Esophagus muscularis mucosa (tissue), 4 donors: ENCODE results near the gene SERPINA1. TPM values are rescaled to one million over a fixed set of nuclear protein-coding genes. Genes with fewer than 3 reads are reported as not detected.

ENCODE experiments used
- DNase-seq: peaks from one replicate; pipeline ENCODE4 v3.0.0-alpha.2; 2017; ENCODE audit errors: extremely low spot score
- H3K27ac ChIP-seq, 4 donors: fragments of 200-600 bp; sonication (generic); replicated peaks in 1 of 4; 1 replicate in 3 of 4; 2 replicates in 1 of 4; pipeline ENCODE4 v1.5.1; 2016 to 2019; ENCODE audit warnings: mild to moderate bottlenecking in 1 of 4
- H3K27me3 ChIP-seq, 4 donors: fragments of 200-600 bp; sonication (generic); one replicate each; pipeline versions ENCODE4 v1.5.1 to v1.6.0; 2016 to 2019
- H3K36me3 ChIP-seq, 4 donors: fragments of 200-600 bp; sonication (generic); one replicate each; pipeline ENCODE4 v1.5.1; 2016 to 2019
- H3K4me1 ChIP-seq, 4 donors: fragments of 200-600 bp; sonication (generic); one replicate each; pipeline ENCODE4 v1.5.1; 2016 to 2019
- H3K4me3 ChIP-seq, 4 donors: fragments of 200-600 bp; sonication (generic); 1 replicate in 2 of 4; 2 replicates in 2 of 4; pipeline ENCODE4 v1.5.1; 2016 to 2019; ENCODE audit warnings: mild to moderate bottlenecking in 4 of 4, moderate library complexity in 1 of 4
- H3K9me3 ChIP-seq, 4 donors: fragments of 200-600 bp; sonication (generic); 1 replicate in 3 of 4; 2 replicates in 1 of 4; pipeline ENCODE4 v1.5.1; 2016 to 2019
- EP300 ChIP-seq: sonication (generic); formaldehyde crosslinking; IDR thresholded peaks from one replicate; pipeline ENCODE4 v1.6.1; 2017; ENCODE audit warnings: antibody characterized with exemption
- POLR2A ChIP-seq: fragments of 450-650 bp; IDR thresholded peaks from one replicate; pipeline ENCODE4 v1.6.1; 2017; ENCODE audit warnings: antibody characterized with exemption, moderate library complexity, mild to moderate bottlenecking, low read depth
- POLR2AphosphoS5 ChIP-seq, 2 donors: sonication (generic); formaldehyde crosslinking; IDR thresholded peaks; one replicate each; pipeline ENCODE4 v1.6.1; 2017; ENCODE audit warnings: antibody characterized with exemption in 2 of 2
- WGBS: methylation state at CpG from one replicate; pipeline ENCODE4 v1.1.5; 2018; 5-methylcytosine and 5-hydroxymethylcytosine counted together
- intact Hi-C: fragments of 100-400 bp; cut with DNase I; formaldehyde crosslinking; loops from one replicate; pipeline ENCODE4 v1.15.1; 2023
- total RNA-seq, 4 donors: library from RNA; depleted of rRNA; stranded (reverse); fragments of >200 nt; gene quantifications; one replicate each; pipeline versions ENCODE4 v1.1.0 to v1.2.1, GENCODE V29; 2016
- TF ChIP-seq, protein P1 (sequence below), 3 experiments: fragments of 200-600 bp in 2 of 3; fragments of 450-650 bp in 1 of 3; sonication (generic) in 2 of 3; IDR thresholded peaks; one replicate each; pipeline ENCODE4 v1.5.1; 2017 to 2019; ENCODE audit warnings: antibody characterized with exemption in 3 of 3, mild to moderate bottlenecking in 2 of 3, moderate library complexity in 1 of 3

Gene SERPINA1
- total RNA-seq, 4 donors from 2014 or later, result 1.7 to 20.2 (median 2.2) TPM

GRCh38 chr14:94378527-94379290, 9.7 kb downstream of the SERPINA1 start:
- Histone ChIP-seq H3K27me3 (no peaks in the 10 kb centered on the region), H3K27ac (no peak overlapping the region), H3K4me1 (no peaks in the 10 kb centered on the region), H3K4me3 (no peak overlapping the region), H3K36me3 (no peaks in the 10 kb centered on the region), H3K9me3 (no peaks in the 10 kb centered on the region)
- TF ChIP-seq, protein P1, sequence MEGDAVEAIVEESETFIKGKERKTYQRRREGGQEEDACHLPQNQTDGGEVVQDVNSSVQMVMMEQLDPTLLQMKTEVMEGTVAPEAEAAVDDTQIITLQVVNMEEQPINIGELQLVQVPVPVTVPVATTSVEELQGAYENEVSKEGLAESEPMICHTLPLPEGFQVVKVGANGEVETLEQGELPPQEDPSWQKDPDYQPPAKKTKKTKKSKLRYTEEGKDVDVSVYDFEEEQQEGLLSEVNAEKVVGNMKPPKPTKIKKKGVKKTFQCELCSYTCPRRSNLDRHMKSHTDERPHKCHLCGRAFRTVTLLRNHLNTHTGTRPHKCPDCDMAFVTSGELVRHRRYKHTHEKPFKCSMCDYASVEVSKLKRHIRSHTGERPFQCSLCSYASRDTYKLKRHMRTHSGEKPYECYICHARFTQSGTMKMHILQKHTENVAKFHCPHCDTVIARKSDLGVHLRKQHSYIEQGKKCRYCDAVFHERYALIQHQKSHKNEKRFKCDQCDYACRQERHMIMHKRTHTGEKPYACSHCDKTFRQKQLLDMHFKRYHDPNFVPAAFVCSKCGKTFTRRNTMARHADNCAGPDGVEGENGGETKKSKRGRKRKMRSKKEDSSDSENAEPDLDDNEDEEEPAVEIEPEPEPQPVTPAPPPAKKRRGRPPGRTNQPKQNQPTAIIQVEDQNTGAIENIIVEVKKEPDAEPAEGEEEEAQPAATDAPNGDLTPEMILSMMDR (IDR thresholded peaks at IDR 0.05), result no peak
- no peak for TF ChIP-seq EP300
- TF ChIP-seq POLR2A, result no peak
- no peak for TF ChIP-seq POLR2AphosphoS5 (IDR thresholded peaks at IDR 0.05)
- intact Hi-C loops, result no loop called here
- WGBS, result 82% methylated on average over 15 of the region's 17 CpGs
- no peak for DNase-seq

GRCh38 chr14:94377866-94378470, 10.4 kb downstream of the SERPINA1 start:
- H3K36me3 ChIP-seq, result no peaks in the 10 kb centered on the region
- H3K4me1 ChIP-seq, result no peaks in the 10 kb centered on the region
- no peaks in the 10 kb centered on the region for H3K27me3 ChIP-seq
- TF ChIP-seq EP300 (no peak), POLR2AphosphoS5 (IDR thresholded peaks at IDR 0.05) (no peak), POLR2A (no peak)
- TF ChIP-seq, protein P1 (IDR thresholded peaks at IDR 0.05), result no peak
- H3K9me3 ChIP-seq, result no peaks in the 10 kb centered on the region
- no peak for DNase-seq
- 93% methylated on average over 6 of the region's 6 CpGs for WGBS
- no peak overlapping the region for H3K27ac ChIP-seq
- no peak overlapping the region for H3K4me3 ChIP-seq
- intact Hi-C loops, result no loop called here

DNA sequence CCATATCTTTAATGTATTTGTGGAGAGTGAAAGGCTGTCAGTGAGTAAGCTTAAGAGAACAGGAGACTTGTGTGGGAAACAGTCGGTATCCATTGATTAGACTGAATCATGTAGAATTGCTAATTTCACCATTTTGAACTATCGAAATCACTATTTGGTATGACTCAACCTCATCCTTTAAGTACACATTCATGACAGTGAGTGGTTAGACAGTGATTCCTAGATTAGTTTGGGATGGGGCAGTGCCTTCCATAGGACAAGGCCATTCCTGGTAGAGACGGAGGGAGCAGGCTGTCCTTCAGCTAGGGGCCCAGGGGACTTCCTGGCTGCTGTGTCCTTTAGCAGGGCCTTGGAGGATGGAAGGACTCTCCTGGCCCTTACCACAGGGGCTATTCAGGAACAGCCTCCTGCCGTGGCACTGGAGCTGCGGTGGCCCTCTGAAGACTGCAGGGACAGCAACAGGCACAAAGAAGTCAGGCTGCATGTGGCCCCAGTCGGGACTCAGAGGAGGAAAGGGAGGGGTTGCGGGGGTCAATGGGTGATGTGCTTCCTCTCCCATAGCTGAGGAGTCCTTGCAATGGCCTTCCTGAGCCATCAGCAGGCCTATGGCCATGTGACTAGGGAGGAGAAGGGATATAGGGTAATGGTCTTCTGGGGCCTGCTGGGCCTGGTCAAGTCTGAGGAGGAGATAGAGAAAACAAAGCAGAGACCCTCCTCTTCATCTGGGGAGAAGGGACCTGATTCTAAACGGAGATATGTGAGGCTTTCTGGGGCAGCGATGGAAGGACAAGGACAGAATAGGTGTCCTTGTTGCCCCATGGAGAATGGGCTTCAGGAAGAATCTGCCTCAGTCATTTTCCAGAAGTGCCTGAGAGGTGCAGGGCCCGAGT, 11.2 kb downstream of the SERPINA1 start:
- intact Hi-C loops, result no loop called here
- Histone ChIP-seq H3K4me3 (no peak overlapping the region), H3K9me3 (no peaks in the 10 kb centered on the region), H3K4me1 (no peaks in the 10 kb centered on the region), H3K27ac (no peak overlapping the region), H3K36me3 (no peaks in the 10 kb centered on the region), H3K27me3 (no peaks in the 10 kb centered on the region)
- no peak for TF ChIP-seq POLR2AphosphoS5 (IDR thresholded peaks at IDR 0.05)
- TF ChIP-seq, protein P1 (IDR thresholded peaks at IDR 0.05), result no peak
- TF ChIP-seq POLR2A, result no peak
- TF ChIP-seq EP300, result no peak
- DNase-seq, result no peak
- WGBS, result 86% methylated on average over 10 of the region's 10 CpGs

DNA sequence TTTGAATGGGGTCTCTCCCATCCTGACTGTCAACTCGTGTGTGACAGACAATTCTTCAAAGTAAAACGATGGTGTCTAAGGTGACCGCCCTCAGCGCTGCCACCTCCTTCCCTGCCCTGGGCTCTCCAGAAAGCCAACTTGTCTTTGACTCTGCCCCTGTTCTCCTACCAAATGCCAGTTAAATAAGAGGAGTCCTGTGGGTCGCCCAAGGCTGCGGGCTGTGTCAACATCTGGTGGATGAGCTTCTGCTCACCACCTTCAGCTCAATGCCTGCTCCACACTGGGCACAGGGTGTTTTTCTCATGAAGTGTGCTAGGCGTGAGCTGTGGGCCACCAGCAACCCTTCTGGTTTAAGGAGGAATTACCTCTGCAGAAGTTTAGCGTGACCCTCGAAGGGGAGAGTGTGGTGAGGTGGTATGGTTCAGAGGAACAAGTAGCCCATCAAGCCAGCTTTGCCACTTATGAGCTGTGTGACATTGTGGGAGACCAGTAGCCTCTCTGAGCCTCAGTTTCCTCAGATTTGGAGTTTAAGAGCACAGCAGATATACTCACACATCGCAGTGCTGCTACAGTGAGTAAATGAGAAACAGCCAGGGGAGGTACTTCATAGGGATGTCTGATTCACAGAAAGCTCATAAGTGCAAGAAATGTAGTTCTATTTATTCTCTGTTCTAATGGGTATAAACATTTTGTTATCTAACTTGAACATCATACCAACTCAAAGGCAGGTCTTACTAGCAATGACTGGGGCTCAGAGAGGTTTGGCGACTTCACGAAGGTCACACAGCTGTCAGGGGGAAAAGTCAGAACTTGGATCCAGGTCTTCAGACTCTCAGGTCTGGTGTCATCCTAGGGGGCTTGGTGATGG, 12.1 kb downstream of the SERPINA1 start:
- intact Hi-C loops, result no loop called here
- Histone ChIP-seq H3K9me3 (no peaks in the 10 kb centered on the region), H3K4me3 (no peak overlapping the region), H3K27me3 (no peaks in the 10 kb centered on the region), H3K27ac (no peak overlapping the region), H3K4me1 (no peaks in the 10 kb centered on the region), H3K36me3 (no peaks in the 10 kb centered on the region)
- DNase-seq, result no peak
- TF ChIP-seq, protein P1 (IDR thresholded peaks at IDR 0.05), result no peak
- no peak for TF ChIP-seq POLR2A
- 93% methylated on average over 12 of the region's 12 CpGs for WGBS
